ENCODE measurements around the gene PSMA1. TPM values are rescaled to one million over a fixed set of nuclear protein-coding genes. Genes with fewer than 3 reads are reported as not detected.

The PSMA1 gene
- total and polyA plus RNA-seq, 11 donors, result 95.5 to 152 (median 131) TPM

DNA sequence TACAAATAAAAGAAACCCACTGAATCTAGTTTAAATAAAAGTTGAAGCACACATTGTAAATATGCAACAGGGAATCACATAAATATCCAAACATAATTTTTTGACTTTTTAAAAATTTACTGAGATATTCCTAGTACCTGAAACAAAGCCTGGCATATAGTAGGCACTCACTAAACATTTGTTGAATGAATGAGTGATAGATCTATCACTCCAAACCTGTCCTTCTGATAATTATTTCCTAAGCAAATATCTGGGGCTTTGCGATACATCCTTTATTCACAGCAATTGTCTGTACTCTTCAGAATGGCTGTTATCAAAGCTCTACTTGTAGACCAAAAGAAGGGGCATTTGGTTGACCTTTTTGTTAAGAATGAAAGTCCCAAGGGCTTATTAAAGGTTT, 2.6 kb upstream of the PSMA1 start:
- intact Hi-C loops (cut with DNase I), result loop anchor here in 5 of 10 donors (5.0 to 10.0 kb wide), 3 partner anchors 370 to 552 kb away; partner anchors contain the start of genes CYP2R1 (in 4 of the 5) and CALCB (in 1 of the 5)
- no peaks in the 10 kb centered on the region for H3K27me3 ChIP-seq
- H3K27ac ChIP-seq, result no peak overlapping the region
- 98 to 100% (median 99%) methylated on average over 1 of the region's 1 CpG for WGBS, 4 donors
- H3K9me3 ChIP-seq, result no peaks in the 10 kb centered on the region
- no peak overlapping the region for H3K4me3 ChIP-seq
- H3K4me1 ChIP-seq, result peaks cover 5 to 24% (median 15%) of the 10 kb centered on the region in 12 donors
- H3K36me3 ChIP-seq, result peaks cover 0 to 10% (median 7%) of the 10 kb centered on the region in 9 donors
- no peak for ATAC-seq
- DNase-seq, result no peak
- TF ChIP-seq POLR2A (IDR thresholded peaks at IDR 0.05) (no peak), CTCF (IDR thresholded peaks at IDR 0.05) (no peak)

- H3K4me1 ChIP-seq, result peaks cover 5 to 24% (median 15%) of the 10 kb centered on the region in 12 donors
- H3K27ac ChIP-seq, result no peak overlapping the region
- H3K27me3 ChIP-seq, result no peaks in the 10 kb centered on the region
- H3K36me3 ChIP-seq, result peaks cover 0 to 15% (median 12%) of the 10 kb centered on the region in 9 donors
- TF ChIP-seq POLR2A (IDR thresholded peaks at IDR 0.05), result no peak
- 94 to 100% (median 99%) methylated on average over 1 of the region's 1 CpG for WGBS, 4 donors
- DNase-seq (no peak), ATAC-seq (no peak)
- intact Hi-C loops (cut with DNase I), result loop anchor here in 5 of 10 donors (5.0 to 10.0 kb wide), 3 partner anchors 370 to 553 kb away; partner anchors contain the start of genes CYP2R1 (in 4 of the 5) and CALCB (in 1 of the 5)
- no peaks in the 10 kb centered on the region for H3K9me3 ChIP-seq
- no peak overlapping the region for H3K4me3 ChIP-seq
Measured at GRCh38 chr11:14522245-14522644, 2.1 kb upstream of the PSMA1 start.

- DNase-seq (no peak), ATAC-seq (no peak)
- intact Hi-C loops (cut with DNase I), result loop anchor here in 7 of 10 donors (1.0 to 10.0 kb wide), 6 partner anchors 22 to 554 kb away; partner anchors contain the start of genes CYP2R1 (in 5 of the 7), CALCB (in 1 of the 7) and COPB1 (in 1 of the 7)
- Histone ChIP-seq H3K9me3 (no peaks in the 10 kb centered on the region), H3K4me3 (peak overlapping the region; percentile 12 to 99 (median 81)), H3K27ac (peak overlapping the region in 11 of 12 donors; percentile 72 to 96 (median 89)), H3K36me3 (peaks cover 2 to 30% (median 27%) of the 10 kb centered on the region in 9 donors), H3K27me3 (no peaks in the 10 kb centered on the region), H3K4me1 (peaks cover 5 to 24% (median 15%) of the 10 kb centered on the region in 12 donors)
- whole genome bisulfite sequencing, 4 donors, result 13 to 25% (median 17%) methylated on average over 11 of the region's 11 CpGs
- no peak for TF ChIP-seq POLR2A (IDR thresholded peaks at IDR 0.05)
- no peak for TF ChIP-seq CTCF (IDR thresholded peaks at IDR 0.05)
Measured at GRCh38 chr11:14520747-14521151, 563 bp upstream of the PSMA1 start.

DNA sequence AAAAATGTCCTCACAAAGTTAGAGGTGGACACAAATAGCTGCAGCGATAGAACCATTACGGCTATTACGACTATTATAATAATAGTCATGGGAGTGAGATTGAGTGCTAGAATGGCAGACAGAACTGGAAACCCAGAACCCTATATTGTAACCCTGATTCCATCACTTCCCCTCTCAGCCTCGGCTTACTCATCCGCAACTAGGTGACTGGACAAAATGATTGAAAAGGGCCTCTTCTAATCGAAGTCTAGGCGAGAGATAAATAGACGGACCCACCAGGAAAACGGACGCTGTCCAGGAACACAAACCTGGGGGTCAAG, 629 bp downstream of the PSMA1 start:
- Histone ChIP-seq H3K4me1 (peaks cover 5 to 24% (median 15%) of the 10 kb centered on the region in 12 donors), H3K27me3 (no peaks in the 10 kb centered on the region), H3K36me3 (peaks cover 2 to 42% (median 38%) of the 10 kb centered on the region in 9 donors), H3K27ac (peak overlapping the region; percentile 69 to 96 (median 88)), H3K4me3 (peak overlapping the region; percentile 55 to 99 (median 81)), H3K9me3 (no peaks in the 10 kb centered on the region)
- WGBS, 4 donors, result 1% methylated on average over 10 of the region's 10 CpGs
- DNase-seq (no peak), ATAC-seq (peak; percentile 3 to 23 (median 8))
- intact Hi-C loops (cut with DNase I), result loop anchor here in 1 of 10 donors (10.0 kb wide), 1 partner anchor 55 kb away; no protein-coding TSS in a partner anchor
- TF ChIP-seq CTCF (IDR thresholded peaks at IDR 0.05) (no peak), POLR2A (IDR thresholded peaks at IDR 0.05) (no peak)
